HCT116 (cell line): ENCODE data around the gene ABCB8. TPM values are rescaled to one million over a fixed set of nuclear protein-coding genes. Genes with fewer than 3 reads are reported as not detected.
A peak's percentile ranks its signal among the peaks of the same experiment; 100 is the strongest.

Experiments used
- ATAC-seq: fragments of 200-7000 bp; cut with Tn5 transposase; 2 replicates; pipeline ENCODE4 v1.9.1; 2020; ENCODE audit warnings: mild to moderate bottlenecking, moderate library complexity
- BruUV-seq: library from RNA; stranded (reverse); fragments of 400-500 nt; replicated peaks from 2 replicates; lab custom pipeline; 2021; lab: Mats Ljungman, UMichigan
- CTCF ChIA-PET: fragments of 300-600 bp; sonication (Branson Sonifier 250); formaldehyde crosslinking; loops from one replicate; lab custom pipeline; 2021; ENCODE audit warnings: antibody characterized with exemption; lab: Charles Lee
- POLR2A ChIA-PET: fragments of 300-600, 350-600 bp; sonication (Branson Sonifier 250); formaldehyde crosslinking; loops from one replicate; lab custom pipeline; 2021; ENCODE audit warnings: antibody characterized with exemption; lab: Charles Lee
- RAD21 ChIA-PET, 2 experiments: fragments of 300-600 bp; sonication (Branson Sonifier 250); formaldehyde crosslinking; loops; one replicate each; lab custom pipeline; 2023; ENCODE audit warnings: low total read pairs in 2 of 2; ENCODE audit not compliant: uncharacterized antibody in 2 of 2, unreplicated experiment in 2 of 2, low non-redundant PET in 1 of 2; lab: Charles Lee
- DNase-seq: peaks from one replicate; pipeline ENCODE4 v3.0.0-alpha.2; 2010; ENCODE audit warnings: low read depth, low spot score
- H2AFZ ChIP-seq: fragments of 200-600 bp; shearing (Covaris generic), sonication (generic); 2 replicates; pipeline ENCODE4 v1.6.1; 2017; ENCODE audit warnings: low read depth, mixed run types, mixed read lengths, antibody characterized with exemption, low read length; ENCODE audit not compliant: poor library complexity, severe bottlenecking
- H3K27ac ChIP-seq: 2 replicates; pipeline ENCODE4 v1.5.1; 2012; ENCODE audit warnings: low read depth, low read length
- H3K27me3 ChIP-seq: fragments of 200-600 bp; sonication (generic); 2 replicates; pipeline ENCODE4 v1.6.1; 2016; ENCODE audit warnings: mixed run types, low read length, mixed read lengths; ENCODE audit not compliant: insufficient read depth
- H3K36me3 ChIP-seq, 2 experiments: fragments of 200-500 bp in 1 of 2; fragments of 200-600 bp in 1 of 2; sonication (Bioruptor generic) in 1 of 2; sonication (generic) in 1 of 2; 2 replicates each; pipeline versions ENCODE4 v1.5.1 to v1.6.1; 2014 to 2016; ENCODE audit warnings: low read length in 2 of 2, inconsistent platforms in 1 of 2, mixed read lengths in 1 of 2, mixed run types in 1 of 2; ENCODE audit not compliant: insufficient read depth in 2 of 2, control insufficient read depth in 1 of 2
- H3K4me1 ChIP-seq, 2 experiments: fragments of 200-600 bp in 1 of 2; sonication (generic) in 1 of 2; 2 replicates each; pipeline versions ENCODE4 v1.5.1 to v1.6.1; 2012 to 2017; ENCODE audit warnings: low read length in 2 of 2, inconsistent platforms in 1 of 2, mild to moderate bottlenecking in 1 of 2, mixed read lengths in 1 of 2, mixed run types in 1 of 2, moderate library complexity in 1 of 2; ENCODE audit not compliant: insufficient read depth in 2 of 2, control insufficient read depth in 1 of 2
- H3K4me2 ChIP-seq: fragments of 200-600 bp; sonication (generic); 2 replicates; pipeline ENCODE4 v1.6.1; 2017; ENCODE audit warnings: mixed run types, low read length, mixed read lengths
- H3K4me3 ChIP-seq, 2 experiments: fragments of 200-600 bp in 1 of 2; sonication (generic) in 1 of 2; replicated peaks in 1 of 2; 2 replicates each; pipeline ENCODE4 v1.5.1; 2011 to 2016; ENCODE audit warnings: low read length in 2 of 2, control low read depth in 1 of 2, low read depth in 1 of 2, mild to moderate bottlenecking in 1 of 2, mixed read lengths in 1 of 2, mixed run types in 1 of 2
- H3K79me2 ChIP-seq: fragments of 200-600 bp; sonication (generic); 2 replicates; pipeline ENCODE4 v1.6.1; 2017; ENCODE audit warnings: mild to moderate bottlenecking, mixed run types, low read length, moderate library complexity, mixed read lengths; ENCODE audit not compliant: insufficient read depth
- H3K9ac ChIP-seq: fragments of 200-600 bp; sonication (generic); 2 replicates; pipeline ENCODE4 v1.6.1; 2016; ENCODE audit warnings: low read length, mixed read lengths
- H3K9me2 ChIP-seq: fragments of 200-600 bp; sonication (generic), shearing (Covaris generic); 2 replicates; pipeline ENCODE4 v1.6.1; 2017; ENCODE audit warnings: mixed run types, mild to moderate bottlenecking, moderate library complexity; ENCODE audit not compliant: insufficient read depth
- H3K9me3 ChIP-seq, 2 experiments: fragments of 200-500 bp in 1 of 2; fragments of 200-600 bp in 1 of 2; sonication (Bioruptor generic) in 1 of 2; sonication (generic) in 1 of 2; 2 replicates each; pipeline ENCODE4 v1.6.1; 2014 to 2017; ENCODE audit warnings: low read length in 2 of 2, mixed read lengths in 2 of 2, inconsistent platforms in 1 of 2, low read depth in 1 of 2, mild to moderate bottlenecking in 1 of 2, mixed run types in 1 of 2, moderate library complexity in 1 of 2; ENCODE audit not compliant: control insufficient read depth in 1 of 2, insufficient read depth in 1 of 2
- H4K20me1 ChIP-seq: fragments of 200-600 bp; sonication (generic), shearing (Covaris generic); 2 replicates; pipeline ENCODE4 v1.6.1; 2017; ENCODE audit warnings: mixed run types, mild to moderate bottlenecking, moderate library complexity; ENCODE audit not compliant: insufficient read depth
- ATF3 ChIP-seq: IDR thresholded peaks from 2 replicates; pipeline ENCODE4 v1.6.1; 2012
- CBX3 ChIP-seq: IDR thresholded peaks from 2 replicates; pipeline ENCODE4 v1.6.1; 2012; ENCODE audit warnings: low read depth
- EGR1 ChIP-seq: IDR thresholded peaks from 2 replicates; pipeline ENCODE4 v1.6.1; 2012; ENCODE audit warnings: low read depth
- ELF1 ChIP-seq: IDR thresholded peaks from 2 replicates; pipeline ENCODE4 v1.6.1; 2012; ENCODE audit warnings: low read depth, borderline replicate concordance
- EZH2 ChIP-seq: fragments of 200-600 bp; sonication (generic); IDR thresholded peaks from 2 replicates; pipeline ENCODE4 v1.6.1; 2017; ENCODE audit warnings: antibody characterized with exemption, mixed run types
- EZH2phosphoT487 ChIP-seq: fragments of 200-600 bp; IDR thresholded peaks from 2 replicates; pipeline ENCODE4 v1.6.1; 2018; ENCODE audit warnings: antibody characterized with exemption, borderline replicate concordance
- MAX ChIP-seq: IDR thresholded peaks from 2 replicates; pipeline ENCODE4 v1.6.1; 2012
- POLR2A ChIP-seq: IDR thresholded peaks from 2 replicates; pipeline ENCODE4 v1.7.0; 2011; ENCODE audit warnings: borderline replicate concordance; ENCODE audit not compliant: insufficient read depth, insufficient read length; ENCODE audit errors: extremely low read depth
- POLR2AphosphoS5 ChIP-seq: IDR thresholded peaks from 2 replicates; pipeline ENCODE4 v1.6.1; 2011; ENCODE audit warnings: mild to moderate bottlenecking, low read depth, low read length, moderate library complexity
- RAD21 ChIP-seq: IDR thresholded peaks from 2 replicates; pipeline ENCODE4 v1.6.1; 2012; ENCODE audit warnings: low read depth, mild to moderate bottlenecking
- SIN3A ChIP-seq: IDR thresholded peaks from 2 replicates; pipeline ENCODE4 v1.6.1; 2012; ENCODE audit warnings: low read depth
- SP1 ChIP-seq: IDR thresholded peaks from 2 replicates; pipeline ENCODE4 v1.6.1; 2012; ENCODE audit warnings: low read depth
- SRF ChIP-seq: IDR thresholded peaks from 2 replicates; pipeline ENCODE4 v1.6.1; 2012; ENCODE audit warnings: low read depth
- TCF7L2 ChIP-seq: IDR thresholded peaks from 2 replicates; pipeline ENCODE4 v1.7.0; 2011; ENCODE audit warnings: borderline replicate concordance, inconsistent platforms; ENCODE audit not compliant: insufficient read depth, insufficient read length; ENCODE audit errors: extremely low read depth
- YY1 ChIP-seq: IDR thresholded peaks from 2 replicates; pipeline ENCODE4 v1.6.1; 2011; ENCODE audit warnings: low read length, low read depth, moderate library complexity, mild to moderate bottlenecking; ENCODE audit not compliant: insufficient replicate concordance; ENCODE audit errors: extremely low read depth
- ZFX ChIP-seq: fragments of 450-650 bp; IDR thresholded peaks from 2 replicates; pipeline ENCODE4 v1.6.1; 2017
- ZNF274 ChIP-seq: fragments of 200-500 bp; sonication (Bioruptor generic); IDR thresholded peaks from 2 replicates; pipeline ENCODE4 v1.6.1; 2014; ENCODE audit warnings: mild to moderate bottlenecking, low read depth, low read length, inconsistent platforms
- intact Hi-C: fragments of 100-400 bp; cut with micrococcal nuclease; formaldehyde crosslinking; loops from 2 replicates; pipeline ENCODE4 v1.10.0; 2022
- total RNA-seq: library from RNA; stranded (reverse); gene quantifications from one replicate; pipeline ENCODE4 v1.2.1, GENCODE V29; 2021; ENCODE audit not compliant: unreplicated experiment
- TF ChIP-seq, protein P1 (sequence below): IDR thresholded peaks from 2 replicates; pipeline ENCODE4 v1.6.1; 2011; ENCODE audit warnings: mild to moderate bottlenecking, low read length, moderate library complexity; ENCODE audit not compliant: insufficient replicate concordance; ENCODE audit errors: extremely low read depth

Gene ABCB8
- total RNA-seq, 1 experiment from 2014 or later, result 55.2 TPM

GRCh38 chr7:150992833-150993302 is 35.4 kb upstream of the ABCB8 start:
- no peak for TF ChIP-seq POLR2AphosphoS5
- no peak overlapping the region for H3K27ac ChIP-seq
- no peaks in the 10 kb centered on the region for H4K20me1 ChIP-seq
- H3K4me2 ChIP-seq, result no peak overlapping the region
- H3K27me3 ChIP-seq, result no peaks in the 10 kb centered on the region
- DNase-seq (no peak), ATAC-seq (peak; percentile 77)
- no peak overlapping the region for H3K4me3 ChIP-seq
- peaks cover 8 to 31% of the 10 kb centered on the region in 2 experiments; a peak in 2 of 4 replicates for H3K9me3 ChIP-seq
- no peaks in the 10 kb centered on the region for H3K79me2 ChIP-seq
- CTCF ChIA-PET, result interaction anchor here (3.9 kb wide), 1 partner anchor 16 kb away, joined by 21 read pairs; no protein-coding TSS in a partner anchor
- H3K9ac ChIP-seq, result no peak overlapping the region
- intact Hi-C loops, result no loop called here
- no peaks in the 10 kb centered on the region for H3K36me3 ChIP-seq
- no peak overlapping the region for H2AFZ ChIP-seq
- RAD21 ChIA-PET, result no interaction called here
- BruUV-seq, result no TSS peak
- peaks cover 0 to 25% of the 10 kb centered on the region in 2 experiments; a peak in 2 of 4 replicates for H3K4me1 ChIP-seq
- POLR2A ChIA-PET, result no interaction called here
- no peaks in the 10 kb centered on the region for H3K9me2 ChIP-seq

DNA sequence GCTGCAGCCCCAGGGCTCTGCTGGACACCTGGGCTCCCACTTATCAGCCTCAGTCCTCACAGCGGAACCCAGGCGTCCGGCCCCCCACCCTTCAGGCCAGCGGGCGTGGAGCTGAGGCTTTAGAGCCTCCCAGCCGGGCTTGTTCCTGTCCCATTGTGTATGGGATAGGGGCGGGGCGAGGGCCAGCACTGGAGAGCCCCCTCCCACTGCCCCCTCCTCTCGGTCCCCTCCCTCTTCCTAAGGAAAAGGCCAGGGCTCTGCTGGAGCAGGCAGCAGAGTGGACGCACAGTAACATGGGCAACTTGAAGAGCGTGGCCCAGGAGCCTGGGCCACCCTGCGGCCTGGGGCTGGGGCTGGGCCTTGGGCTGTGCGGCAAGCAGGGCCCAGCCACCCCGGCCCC is 34.7 kb upstream of the ABCB8 start:
- Histone ChIP-seq H3K4me1 (peaks cover 0 to 25% of the 10 kb centered on the region in 2 experiments; a peak in 2 of 4 replicates), H3K27me3 (no peaks in the 10 kb centered on the region), H3K79me2 (no peaks in the 10 kb centered on the region), H3K36me3 (no peaks in the 10 kb centered on the region), H3K4me3 (no peak overlapping the region), H3K4me2 (no peak overlapping the region), H3K9ac (no peak overlapping the region), H3K27ac (no peak overlapping the region), H3K9me2 (no peaks in the 10 kb centered on the region), H4K20me1 (no peaks in the 10 kb centered on the region), H3K9me3 (peaks cover 8 to 26% of the 10 kb centered on the region in 2 experiments; a peak in 2 of 4 replicates), H2AFZ (no peak overlapping the region)
- ATAC-seq (no peak), DNase-seq (no peak)
- ChIA-PET POLR2A (no interaction called here), CTCF (interaction anchor here (1.1 to 3.9 kb wide), 2 partner anchors 7 to 16 kb away, joined by 5 to 21 read pairs; no protein-coding TSS in a partner anchor), RAD21 (no interaction called here)
- no TSS peak for BruUV-seq
- intact Hi-C loops, result no loop called here
- TF ChIP-seq, protein P1, sequence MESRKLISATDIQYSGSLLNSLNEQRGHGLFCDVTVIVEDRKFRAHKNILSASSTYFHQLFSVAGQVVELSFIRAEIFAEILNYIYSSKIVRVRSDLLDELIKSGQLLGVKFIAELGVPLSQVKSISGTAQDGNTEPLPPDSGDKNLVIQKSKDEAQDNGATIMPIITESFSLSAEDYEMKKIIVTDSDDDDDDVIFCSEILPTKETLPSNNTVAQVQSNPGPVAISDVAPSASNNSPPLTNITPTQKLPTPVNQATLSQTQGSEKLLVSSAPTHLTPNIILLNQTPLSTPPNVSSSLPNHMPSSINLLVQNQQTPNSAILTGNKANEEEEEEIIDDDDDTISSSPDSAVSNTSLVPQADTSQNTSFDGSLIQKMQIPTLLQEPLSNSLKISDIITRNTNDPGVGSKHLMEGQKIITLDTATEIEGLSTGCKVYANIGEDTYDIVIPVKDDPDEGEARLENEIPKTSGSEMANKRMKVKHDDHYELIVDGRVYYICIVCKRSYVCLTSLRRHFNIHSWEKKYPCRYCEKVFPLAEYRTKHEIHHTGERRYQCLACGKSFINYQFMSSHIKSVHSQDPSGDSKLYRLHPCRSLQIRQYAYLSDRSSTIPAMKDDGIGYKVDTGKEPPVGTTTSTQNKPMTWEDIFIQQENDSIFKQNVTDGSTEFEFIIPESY, result no peak
- TF ChIP-seq POLR2A, result no peak
- no peak for TF ChIP-seq EGR1
- no peak for TF ChIP-seq RAD21
- TF ChIP-seq ZNF274, result no peak
- no peak for TF ChIP-seq TCF7L2
- no peak for TF ChIP-seq SRF
- TF ChIP-seq ELF1, result no peak
- TF ChIP-seq SP1, result no peak
- no peak for TF ChIP-seq ATF3
- TF ChIP-seq SIN3A, result no peak
- no peak for TF ChIP-seq CBX3
- no peak for TF ChIP-seq POLR2AphosphoS5
- no peak for TF ChIP-seq ZFX
- no peak for TF ChIP-seq MAX
- TF ChIP-seq YY1, result no peak
- TF ChIP-seq EZH2, result no peak
- TF ChIP-seq EZH2phosphoT487, result no peak
